Endometrial microvascular endothelial cells (primary cell): Measurements from ENCODE around the gene ARRDC4. TPM values are rescaled to one million over a fixed set of nuclear protein-coding genes. Genes with fewer than 3 reads are reported as not detected.

Source experiments
- in situ Hi-C: cut with HindIII; loops from 2 replicates; pipeline ENCODE4 v1.10.0; 2017; ENCODE audit warnings: low sequenced_read_pairs, low pct_unique_long_range_greater_than_20kb; ENCODE audit errors: inconsistent ontology term
- total RNA-seq: library from RNA; depleted of rRNA; stranded (reverse); fragments of >200 nt; gene quantifications from one replicate; pipeline ENCODE4 v1.2.3, GENCODE V29; 2015; ENCODE audit errors: inconsistent ontology term

Gene ARRDC4
- total RNA-seq, 1 donor from 2014 or later = 0.09 TPM

- in situ Hi-C loops = no loop called here
These were observed 31.6 kb downstream of the ARRDC4 start for GRCh38 chr15:97991972-97992541.

GRCh38 chr15:97992823-97993222, 32.3 kb downstream of the ARRDC4 start:
- in situ Hi-C loops = no loop called here

DNA sequence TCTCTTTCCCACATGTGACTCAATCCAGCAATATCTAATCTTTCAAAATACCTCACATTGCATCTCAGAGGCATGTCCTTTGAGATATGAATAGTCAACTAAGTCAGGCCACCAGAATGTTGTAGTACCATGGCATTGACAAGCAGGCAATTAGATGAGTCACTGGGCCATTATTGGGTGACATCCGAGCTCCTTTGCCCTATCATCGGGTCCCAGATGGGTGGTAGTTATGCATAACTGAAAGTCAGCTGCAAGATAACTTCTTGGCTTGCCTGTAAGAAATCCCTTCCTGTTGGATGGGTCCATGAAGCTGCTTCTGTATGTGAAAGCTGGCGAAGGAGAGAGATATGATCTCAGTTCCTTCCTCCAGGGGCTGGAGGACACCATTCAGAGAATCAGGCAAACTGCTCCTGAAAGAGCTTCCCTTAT, 32.8 kb downstream of the ARRDC4 start:
- in situ Hi-C loops = no loop called here

- in situ Hi-C loops = no loop called here
These were observed 33.7 kb downstream of the ARRDC4 start for GRCh38 chr15:97994236-97994635.

DNA sequence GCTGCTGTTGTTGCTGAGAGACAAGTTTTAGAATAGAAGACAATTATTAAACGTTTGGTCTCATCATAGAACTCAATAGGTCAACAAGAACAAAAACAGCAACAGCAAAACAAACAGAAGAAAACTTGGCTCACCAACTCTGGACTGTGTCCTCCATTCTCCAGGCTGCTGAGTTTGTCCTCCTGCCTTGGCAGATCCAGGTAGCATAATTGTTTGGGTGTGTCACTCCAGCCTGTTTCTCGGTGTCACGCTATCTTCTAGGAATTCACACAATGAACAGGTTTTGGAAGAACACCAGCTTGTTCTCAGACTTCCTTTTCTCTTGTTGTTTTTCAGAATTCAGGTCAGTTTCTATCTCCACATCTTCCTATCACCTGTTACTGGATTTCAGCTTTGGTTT, 34.7 kb downstream of the ARRDC4 start:
- in situ Hi-C loops = no loop called here

DNA sequence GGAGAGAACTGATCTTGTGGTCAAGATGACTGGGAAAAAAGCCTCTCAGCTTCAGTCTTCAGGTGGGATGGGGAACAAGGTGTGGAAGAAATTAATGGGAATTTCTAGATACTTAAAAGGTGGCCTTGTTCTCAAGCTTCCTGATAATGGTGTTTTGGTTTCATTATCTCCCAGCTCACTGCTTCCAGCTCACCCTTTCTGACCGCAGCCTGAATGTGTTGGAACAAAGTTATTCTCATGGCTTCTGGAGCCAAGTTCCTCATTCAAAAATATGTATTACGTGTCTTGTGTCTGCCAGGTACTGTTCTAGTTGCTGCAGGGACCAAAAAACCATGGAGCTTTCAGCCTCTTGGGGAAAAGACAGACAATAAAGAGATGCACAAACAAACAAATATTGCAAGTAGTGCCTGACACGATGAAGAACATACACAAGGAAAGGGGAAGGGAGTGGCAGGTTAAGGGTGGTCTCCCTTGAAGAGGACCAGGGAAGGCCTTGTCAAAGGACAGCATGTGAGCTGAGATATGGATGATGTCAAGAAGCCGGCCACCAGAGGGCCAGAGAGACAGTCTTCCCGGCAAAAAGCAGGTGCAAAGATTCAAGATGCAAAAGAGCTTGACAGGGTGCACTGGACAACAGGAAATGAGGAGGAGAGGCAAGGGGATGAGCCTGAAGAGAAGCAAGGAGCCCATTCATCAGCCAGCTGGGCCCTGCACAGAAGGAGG, 35.5 kb downstream of the ARRDC4 start:
- in situ Hi-C loops = no loop called here

DNA sequence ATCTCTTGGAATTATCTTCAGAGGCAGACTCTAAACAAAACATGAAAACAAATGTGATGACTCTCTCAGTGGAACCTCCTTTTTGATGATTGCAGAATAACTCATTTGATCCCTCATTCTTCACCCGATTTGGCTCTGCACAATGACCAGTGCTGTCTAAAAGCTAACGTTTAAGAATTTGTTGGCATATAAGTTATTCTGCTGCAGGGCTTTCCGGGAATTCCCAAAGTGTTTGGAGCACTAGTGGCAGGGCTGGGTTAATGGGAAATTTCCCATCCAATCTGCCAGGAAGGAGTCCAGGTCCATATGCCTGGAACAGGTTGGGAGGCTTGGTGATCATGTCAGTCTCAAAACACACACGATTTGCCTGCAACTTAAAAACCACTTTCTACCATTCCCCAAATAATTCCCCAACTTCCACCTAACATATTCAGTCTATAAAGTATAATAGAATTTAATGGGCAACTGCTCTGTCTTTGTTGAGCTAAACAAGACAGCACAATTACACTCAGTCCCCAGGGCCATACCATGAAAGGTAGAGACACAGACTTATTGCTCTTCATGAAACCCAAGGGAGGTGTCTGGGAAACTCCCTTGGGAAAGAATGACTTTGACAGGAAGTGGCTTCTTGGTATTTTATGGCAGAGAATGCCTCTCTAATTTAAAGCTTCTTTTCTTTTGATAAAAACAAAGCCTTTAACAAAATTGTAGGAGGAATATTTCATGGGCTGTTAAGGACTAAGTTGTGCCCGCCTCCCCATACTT, 38.0 kb downstream of the ARRDC4 start:
- in situ Hi-C loops = no loop called here

DNA sequence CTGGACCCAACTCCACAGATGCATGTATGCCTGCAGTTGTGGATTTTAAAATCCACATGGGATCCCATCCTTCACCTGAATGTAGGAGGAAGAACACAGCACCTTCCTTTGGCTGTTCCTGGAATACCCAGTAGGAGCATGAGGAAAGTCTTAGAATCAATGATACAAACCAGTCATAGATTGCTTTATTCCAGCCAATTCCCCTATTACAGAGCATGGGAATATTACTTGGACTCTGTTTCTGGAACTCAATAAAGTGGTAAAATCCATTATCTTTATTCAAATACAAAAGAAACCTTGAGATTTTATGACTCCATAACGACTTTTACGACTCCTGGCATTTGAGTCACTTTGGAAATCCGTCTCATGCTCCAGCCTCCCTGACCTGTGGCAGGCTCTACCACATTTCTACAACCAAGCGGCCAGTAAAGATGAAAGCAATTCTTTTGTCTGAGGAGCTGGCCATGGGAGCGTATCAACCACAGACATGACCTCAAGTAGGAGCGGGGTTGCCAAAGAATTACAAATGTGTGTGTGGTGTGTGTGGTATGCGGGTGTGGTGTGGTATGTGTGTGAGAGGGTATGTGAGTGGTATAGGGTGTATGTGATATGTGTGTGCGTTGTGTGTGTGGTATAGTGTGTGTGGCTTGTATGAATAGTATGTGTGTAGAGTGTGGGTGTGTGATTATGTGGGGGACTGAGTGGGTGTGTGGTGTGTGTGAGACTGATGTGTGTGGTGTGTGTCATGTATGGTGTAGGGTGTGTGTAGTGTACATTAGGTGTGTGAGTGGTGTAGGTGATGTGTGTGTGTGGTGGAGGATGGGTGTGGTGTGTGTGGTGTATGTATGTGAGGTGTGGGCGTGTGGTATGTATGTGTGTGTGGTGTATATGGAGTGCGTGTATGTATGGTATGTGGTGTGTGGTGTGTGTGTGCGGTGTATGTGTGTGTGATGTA, 40.0 kb downstream of the ARRDC4 start:
- in situ Hi-C loops = no loop called here

DNA sequence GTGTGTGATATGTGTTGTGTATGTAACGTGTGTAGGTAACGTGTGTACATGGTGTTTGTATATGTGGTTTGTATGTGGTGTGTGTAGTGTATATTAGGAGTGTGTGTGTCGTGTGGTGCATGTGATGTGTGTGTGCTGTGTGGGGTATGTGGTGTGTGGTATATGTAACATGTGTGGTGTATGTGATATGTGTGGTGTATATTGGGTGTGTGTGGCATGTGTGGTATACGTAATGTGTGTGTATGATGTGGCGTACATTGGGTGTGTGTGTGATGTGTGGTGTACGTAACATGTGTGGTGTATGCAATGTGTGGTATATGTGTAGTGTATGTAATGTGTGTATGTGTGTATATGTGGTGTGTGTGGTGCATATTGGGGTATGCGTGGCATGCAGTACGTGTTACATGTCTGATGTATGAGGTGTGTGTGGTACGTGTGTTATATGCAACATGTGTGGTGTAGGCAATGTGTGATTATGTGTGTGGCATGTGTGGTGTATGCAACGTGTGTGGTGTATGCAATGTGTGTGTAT, 41.2 kb downstream of the ARRDC4 start:
- in situ Hi-C loops = no loop called here

GRCh38 chr15:98002419-98002818, 41.9 kb downstream of the ARRDC4 start:
- in situ Hi-C loops = no loop called here

DNA sequence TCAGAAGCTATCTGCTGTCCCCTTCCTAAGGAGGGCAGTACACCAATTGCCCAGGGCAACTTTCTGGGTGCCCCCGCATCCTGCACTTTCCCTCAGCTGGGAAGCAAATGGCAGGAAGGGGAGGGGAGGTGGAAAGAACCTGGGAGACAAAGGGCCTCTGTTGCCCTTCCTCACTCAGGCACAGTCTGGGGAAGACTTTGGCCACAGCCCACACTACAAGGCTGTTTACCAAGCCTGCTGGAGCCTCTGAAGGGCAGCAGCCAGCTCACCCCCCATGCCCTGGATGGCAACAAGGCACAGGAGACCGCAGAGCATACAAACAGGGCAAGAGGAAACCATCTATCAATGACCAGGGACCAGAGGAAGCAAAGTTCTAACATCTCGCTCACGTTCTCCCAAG, 42.4 kb downstream of the ARRDC4 start:
- in situ Hi-C loops = no loop called here

- in situ Hi-C loops = no loop called here
These were observed 43.0 kb downstream of the ARRDC4 start for GRCh38 chr15:98003518-98003917.

- in situ Hi-C loops = no loop called here
These were observed 43.5 kb downstream of the ARRDC4 start for GRCh38 chr15:98003996-98004395.

DNA sequence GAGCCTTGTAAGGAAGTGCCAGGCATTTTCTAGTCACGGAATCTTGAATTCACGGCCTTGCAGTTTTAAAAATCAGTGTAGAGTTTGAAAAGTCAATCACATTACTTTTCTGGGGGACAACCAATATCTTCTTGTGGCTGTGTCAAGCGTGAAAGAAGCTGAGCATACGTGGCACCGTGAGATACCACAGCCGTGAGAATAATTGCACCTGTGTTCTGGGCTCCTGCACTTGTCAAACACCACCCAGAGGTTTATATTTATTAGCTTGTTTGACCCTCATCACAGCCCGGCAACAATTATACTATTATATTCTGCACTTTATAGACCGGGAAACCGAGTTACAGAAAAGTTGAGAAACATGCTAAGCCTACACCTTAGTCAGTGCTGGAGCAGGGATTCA, 45.2 kb downstream of the ARRDC4 start:
- in situ Hi-C loops = no loop called here

DNA sequence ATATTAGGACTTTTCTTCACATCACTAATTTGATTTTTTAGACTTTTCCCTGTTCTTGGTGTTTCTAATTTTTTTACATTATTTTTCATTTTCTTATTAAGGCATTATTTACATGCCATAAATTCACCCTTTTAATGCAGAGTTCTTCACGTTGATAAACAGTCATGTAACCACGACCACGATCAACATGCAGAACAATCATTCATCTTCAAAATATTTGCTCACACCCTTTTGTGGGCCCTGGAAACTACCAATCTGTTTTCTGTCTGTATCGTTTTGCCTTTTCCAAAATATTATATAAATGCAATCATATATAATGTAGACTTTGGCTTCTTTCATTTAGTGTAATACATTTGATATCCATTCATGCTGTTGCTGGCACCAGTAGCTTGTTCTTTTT, 48.7 kb downstream of the ARRDC4 start:
- in situ Hi-C loops = no loop called here

- in situ Hi-C loops = no loop called here
These were observed 49.5 kb downstream of the ARRDC4 start for GRCh38 chr15:98009971-98010370.

DNA sequence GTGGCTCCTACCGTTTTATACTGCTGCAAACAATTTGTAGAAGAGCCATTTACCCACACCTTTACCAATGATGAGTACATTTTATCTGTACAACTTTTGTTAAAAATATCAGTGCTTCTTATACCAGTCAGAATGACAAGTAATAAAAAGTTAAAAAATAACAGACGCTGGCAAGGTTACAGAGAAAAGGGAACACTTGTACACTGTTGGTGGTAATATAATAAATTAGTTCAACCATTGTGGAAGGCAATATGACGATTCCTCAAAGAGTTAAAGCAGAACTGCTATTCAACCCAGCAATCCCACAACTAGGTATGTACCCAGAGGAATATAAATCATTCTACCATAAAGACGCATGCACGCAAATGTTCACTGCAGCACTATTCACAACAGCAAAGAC, 51.9 kb downstream of the ARRDC4 start:
- in situ Hi-C loops = no loop called here

DNA sequence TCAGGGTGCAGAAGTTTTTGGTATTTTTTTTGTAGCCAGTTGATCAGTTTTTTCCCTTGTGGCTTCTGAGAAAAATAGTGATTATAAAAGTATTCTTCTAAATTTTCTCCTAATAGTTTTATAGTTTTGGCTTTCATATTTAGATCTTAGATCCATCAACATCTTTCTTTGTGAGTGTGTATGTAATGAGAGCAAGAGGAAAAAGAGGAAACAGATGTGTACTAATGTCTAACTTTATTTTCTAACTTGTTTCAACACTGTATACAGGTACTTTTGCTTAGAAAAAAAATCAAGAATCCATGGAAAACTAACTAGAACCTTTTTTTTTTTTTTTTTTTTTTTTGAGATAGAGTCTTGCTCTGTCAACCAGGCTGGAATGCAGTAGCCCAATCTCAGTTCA, 53.1 kb downstream of the ARRDC4 start:
- in situ Hi-C loops = no loop called here
